Heart right ventricle (tissue), 16 donors: ENCODE results near the gene AGER. TPM values are rescaled to one million over a fixed set of nuclear protein-coding genes. Genes with fewer than 3 reads are reported as not detected.

Source experiments
- ATAC-seq, 8 donors: fragments of 200-7000 bp; cut with Tn5 transposase; one replicate each; pipeline ENCODE4 v1.9.1; 2020; ENCODE audit warnings: mild to moderate bottlenecking in 8 of 8, moderate library complexity in 8 of 8, moderate number of reproducible peaks in 1 of 8
- DNase-seq, 2 donors: peaks; one replicate each; pipeline ENCODE4 v3.0.0-alpha.2; 2020
- H3K27ac ChIP-seq, 10 donors: fragments of 200-600 bp; sonication (generic) in 2 of 10; one replicate each; pipeline versions ENCODE4 v1.5.0 to v1.8.0; 2020 to 2022; ENCODE audit warnings: mild to moderate bottlenecking in 3 of 10
- H3K27me3 ChIP-seq, 7 donors: fragments of 200-600 bp; one replicate each; pipeline ENCODE4 v1.8.0; 2021 to 2022; ENCODE audit warnings: mild to moderate bottlenecking in 2 of 7
- H3K36me3 ChIP-seq, 9 donors: fragments of 200-600 bp; sonication (generic) in 1 of 9; one replicate each; pipeline versions ENCODE4 v1.5.0 to v1.8.0; 2020 to 2022; ENCODE audit warnings: mild to moderate bottlenecking in 2 of 9
- H3K4me1 ChIP-seq, 9 donors: fragments of 200-600 bp; sonication (generic) in 1 of 9; one replicate each; pipeline versions ENCODE4 v1.5.0 to v1.8.0; 2020 to 2022; ENCODE audit warnings: mild to moderate bottlenecking in 4 of 9
- H3K4me3 ChIP-seq, 10 donors: fragments of 200-600 bp; sonication (generic) in 2 of 10; one replicate each; pipeline versions ENCODE4 v1.5.0 to v1.8.0; 2020 to 2022; ENCODE audit warnings: mild to moderate bottlenecking in 7 of 10, moderate library complexity in 2 of 10
- H3K9me3 ChIP-seq, 11 donors: fragments of 200-600 bp in 10 of 11; sonication (generic) in 2 of 11; one replicate each; pipeline versions ENCODE4 v1.5.0 to v1.8.0; 2013 to 2022; ENCODE audit warnings: mild to moderate bottlenecking in 2 of 11, control low read depth in 1 of 11, moderate library complexity in 1 of 11
- CTCF ChIP-seq, 9 donors: fragments of 200-600 bp; sonication (generic) in 2 of 9; IDR thresholded peaks; one replicate each; pipeline versions ENCODE4 v1.5.0 to v1.8.0; 2021 to 2022; ENCODE audit warnings: antibody characterized with exemption in 9 of 9, mild to moderate bottlenecking in 5 of 9, moderate library complexity in 1 of 9
- WGBS, 2 donors: extraction: QIAGEN DNeasy Blood & Tissue Kit; methylation state at CpG; one replicate each; pipeline ENCODE4 v1.1.7; 2013; ENCODE audit warnings: inconsistent platforms in 1 of 2; 5-methylcytosine and 5-hydroxymethylcytosine counted together
- intact Hi-C, 10 donors: fragments of 100-400 bp; cut with DNase I; formaldehyde crosslinking; loops; one replicate each; pipeline versions ENCODE4 v1.11.1 to v1.14.2; 2022
- polyA plus RNA-seq, 2 donors: library from polyadenylated mRNA; stranded (reverse); fragments of 200-250 nt; gene quantifications; one replicate each; pipeline ENCODE4 v1.2.3, GENCODE V29; 2013
- total RNA-seq, 10 donors: library from RNA; stranded (reverse); fragmentation: NEBNext Ultra II Directional in 3 of 10; extraction: Animal tissue kit (Norgen Biotek cat#: 25700) in 3 of 10; gene quantifications; one replicate each; pipeline versions ENCODE4 v1.2.1 to v1.2.4, GENCODE V29; 2021 to 2023
- donor health status: Arrhythmogenic right ventricular cardiomyopathy.
- donor health status: ischemic (EF 13 %, LVEDD 7.1; RV severe dilation, severe dysfunction).
- donor health status: healthy with polysubstance abuse.
- donor health status: DM: no; HTN: yes; CAD: no.
- donor health status: DM: no; HTN: no; CAD: no.
- donor health status: ischemic (EF 25% LVEDD 6.9; RV normal size, moderate dysfunction).
- donor health status: ischemic (EF 25% LVEDD 5.7; RV mildly dilated, moderate dysfunction).
- donor health status: healthy.
- donor health status: DM: yes; HTN: yes; CAD: no.
- donor health status: Ischemic cardiomyopathy.
- donor health status: ischemic (EF 35%, LVEDD 5.7; RV mildly dilated, moderate dysfunction).
- donor health status: nonischemic (EF 11% LVEDD 7.7; RV severe dilation, severe dysfunction).
- donor health status: DM: yes; HTN: yes; CAD: no.
- donor health status: PGD.
- donor health status: ischemic (EF 29% LVEDD 5.4; RV normal size, mild dysfunction).
- donor health status: nonischemic (EF 23%, LVEDD 6.1; RV moderate dilation, normal function).

Gene AGER
- total and polyA plus RNA-seq, 12 donors: 0.75 to 5.5 (median 3.1) TPM

- intact Hi-C loops: loop anchor here in 5 of 10 donors (1.0 to 5.0 kb wide), 4 partner anchors 22 to 37 kb away; partner anchors contain the start of gene AGPAT1 (in 2 of the 5)
- peaks cover 0 to 41% (median 23%) of the 10 kb centered on the region in 9 donors for H3K36me3 ChIP-seq
- H3K4me3 ChIP-seq: peak overlapping the region; percentile 58 to 91 (median 80)
- H3K27ac ChIP-seq: peak overlapping the region; percentile 60 to 96 (median 91)
- H3K4me1 ChIP-seq: peaks cover 6 to 48% (median 30%) of the 10 kb centered on the region in 9 donors
- H3K27me3 ChIP-seq: peaks cover 0 to 49% (median 4%) of the 10 kb centered on the region in 7 donors
- H3K9me3 ChIP-seq: no peaks in the 10 kb centered on the region
- 5 to 7% methylated on average over 33 to 34 of the region's 34 CpGs for WGBS, 2 donors
- ATAC-seq (peak; percentile 36 to 78 (median 66)), DNase-seq (peak; percentile 21 to 66)
- TF ChIP-seq CTCF (IDR thresholded peaks at IDR 0.05): peak; percentile 15 to 70 (median 58)
Observed at GRCh38 chr6:32154514-32155161, 29.4 kb downstream of the AGER start.

- H3K36me3 ChIP-seq: peaks cover 0 to 37% (median 21%) of the 10 kb centered on the region in 9 donors
- no peaks in the 10 kb centered on the region for H3K9me3 ChIP-seq
- H3K4me1 ChIP-seq: peaks cover 6 to 48% (median 30%) of the 10 kb centered on the region in 9 donors
- peak; percentile 90 to 96 (median 94) for ATAC-seq
- peak in 5 of 9 donors; percentile 15 to 42 (median 30) for TF ChIP-seq CTCF (IDR thresholded peaks at IDR 0.05)
- H3K4me3 ChIP-seq: peak within 1 kb of the TSS; percentile 58 to 91 (median 80)
- peak; percentile 90 to 95 for DNase-seq
- intact Hi-C loops: loop anchor here in 5 of 10 donors (1.0 to 5.0 kb wide), 4 partner anchors 22 to 37 kb away; partner anchors contain the start of genes AGPAT1 (in 2 of the 5) and FKBPL (in 1 of the 5)
- H3K27ac ChIP-seq: peak within 1 kb of the TSS; percentile 60 to 96 (median 91)
- WGBS, 2 donors: 1% methylated on average over 52 of the region's 52 CpGs
- H3K27me3 ChIP-seq: peaks cover 0 to 57% (median 8%) of the 10 kb centered on the region in 7 donors
Observed at GRCh38 chr6:32153564-32154513, 30.2 kb downstream of the AGER start, which contains the start of gene PPT2. Gene PPT2 (plus strand): TSS chr6:32154141. CDS start chr6:32154595, 454 bp downstream.

- peaks cover 0 to 33% (median 12%) of the 10 kb centered on the region in 9 donors for H3K36me3 ChIP-seq
- peak; percentile 12 to 43 (median 30) for ATAC-seq
- H3K4me1 ChIP-seq: peaks cover 6 to 48% (median 30%) of the 10 kb centered on the region in 9 donors
- DNase-seq: peak in 1 of 2 donors; percentile 42
- peak overlapping the region; percentile 58 to 91 (median 80) for H3K4me3 ChIP-seq
- WGBS, 2 donors: 28 to 32% methylated on average over 35 of the region's 35 CpGs
- peaks cover 0 to 66% (median 8%) of the 10 kb centered on the region in 7 donors for H3K27me3 ChIP-seq
- no peak for TF ChIP-seq CTCF (IDR thresholded peaks at IDR 0.05)
- H3K9me3 ChIP-seq: no peaks in the 10 kb centered on the region
- peak overlapping the region in 9 of 10 donors; percentile 83 to 96 (median 92) for H3K27ac ChIP-seq
- intact Hi-C loops: loop anchor here in 3 of 10 donors (1.0 to 5.0 kb wide), 2 partner anchors 23 to 36 kb away; partner anchors contain the start of gene FKBPL (in 1 of the 3)
Observed at GRCh38 chr6:32152769-32153563, 31.1 kb downstream of the AGER start.
